NCI-H82 treated with DMSO at 0.1 percent for 48 hours (cell line): ENCODE data around the gene MEF2C.

Experiments used
- DNase-seq: peaks from one replicate; lab custom pipeline; 2025; ENCODE audit not compliant: unreplicated experiment; lab: John Stamatoyannopoulos, UW

The MEF2C gene

GRCh38 chr5:88889189-88890069, 6.4 kb upstream of the MEF2C start:
- DNase-seq, result peak; percentile 29

- DNase-seq, result no peak
Measured at GRCh38 chr5:88888848-88889188, 5.8 kb upstream of the MEF2C start.

GRCh38 chr5:88888291-88888690, 5.3 kb upstream of the MEF2C start:
- no peak for DNase-seq

GRCh38 chr5:88887342-88887741, 4.4 kb upstream of the MEF2C start:
- no peak for DNase-seq

- no peak for DNase-seq
Measured at GRCh38 chr5:88886746-88887341, 3.9 kb upstream of the MEF2C start.

GRCh38 chr5:88886252-88886651, 3.3 kb upstream of the MEF2C start:
- DNase-seq, result no peak

GRCh38 chr5:88885002-88885401, 2.0 kb upstream of the MEF2C start:
- DNase-seq, result no peak

GRCh38 chr5:88884608-88884877, 1.6 kb upstream of the MEF2C start:
- no peak for DNase-seq

- DNase-seq, result peak; percentile 25
Measured at GRCh38 chr5:88883836-88884607, 1.0 kb upstream of the MEF2C start.

- DNase-seq, result peak; percentile 3
Measured at GRCh38 chr5:88882276-88883038, 527 bp downstream of the MEF2C start.

GRCh38 chr5:88881571-88881971, 1.4 kb downstream of the MEF2C start:
- DNase-seq, result no peak

- DNase-seq, result no peak
Measured at GRCh38 chr5:88880201-88880600, 2.8 kb downstream of the MEF2C start.

- DNase-seq, result no peak
Measured at GRCh38 chr5:88879724-88880123, 3.3 kb downstream of the MEF2C start.

GRCh38 chr5:88878976-88879375, 4.0 kb downstream of the MEF2C start:
- DNase-seq, result no peak

- DNase-seq, result no peak
Measured at GRCh38 chr5:88877826-88878225, 5.2 kb downstream of the MEF2C start.

GRCh38 chr5:88876714-88877113, 6.3 kb downstream of the MEF2C start:
- no peak for DNase-seq

GRCh38 chr5:88875341-88876234, 7.4 kb downstream of the MEF2C start:
- DNase-seq, result no peak

- DNase-seq, result no peak
Measured at GRCh38 chr5:88873447-88873846, 9.5 kb downstream of the MEF2C start.

GRCh38 chr5:88872971-88873370, 10.0 kb downstream of the MEF2C start:
- no peak for DNase-seq

- DNase-seq, result no peak
Measured at GRCh38 chr5:88870285-88870684, 12.7 kb downstream of the MEF2C start.
